Measurements from ENCODE around the gene CHAMP1.

The CHAMP1 gene

DNA sequence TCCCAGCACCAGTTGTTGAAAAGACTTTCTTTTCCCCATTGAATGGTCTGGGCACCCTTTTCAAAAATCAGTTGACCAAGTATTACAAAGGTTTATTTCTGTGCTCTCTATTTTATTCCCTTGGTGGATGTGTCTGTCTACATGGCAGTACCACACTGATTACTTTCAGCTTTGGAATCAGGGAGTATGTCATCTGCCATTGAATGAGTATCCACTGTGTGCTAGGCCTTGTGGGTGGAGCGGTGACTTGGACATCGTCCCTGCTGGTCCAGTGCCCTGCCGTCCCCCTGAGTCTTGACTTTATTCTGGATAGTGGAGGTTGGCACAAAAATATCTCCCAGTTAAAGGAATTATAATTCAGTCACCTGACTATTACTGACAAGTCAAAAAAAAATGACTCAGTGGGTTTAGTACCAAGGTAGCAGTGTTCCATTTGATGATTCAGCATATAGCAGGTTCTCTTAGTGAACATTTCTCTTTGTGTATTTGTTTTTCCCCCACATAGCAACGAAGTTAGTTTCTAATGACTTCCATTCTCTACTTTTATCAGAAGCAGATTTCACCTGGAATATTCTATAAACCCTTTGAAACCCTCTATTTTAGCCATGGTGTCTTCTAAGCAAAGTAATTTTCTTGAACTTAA is 29.0 kb upstream of the CHAMP1 start:
- no peak overlapping the region for H3K27ac ChIP-seq
- TF ChIP-seq ZFX (IDR thresholded peaks at IDR 0.05) (no peak), CTCF (conservative IDR thresholded peaks at IDR 0.05) (no peak)

GRCh38 chr13:114286808-114287207 is 27.5 kb upstream of the CHAMP1 start:
- no peak overlapping the region for H3K27ac ChIP-seq
- TF ChIP-seq CTCF (conservative IDR thresholded peaks at IDR 0.05) = no peak
- TF ChIP-seq ZFX (IDR thresholded peaks at IDR 0.05) = no peak

DNA sequence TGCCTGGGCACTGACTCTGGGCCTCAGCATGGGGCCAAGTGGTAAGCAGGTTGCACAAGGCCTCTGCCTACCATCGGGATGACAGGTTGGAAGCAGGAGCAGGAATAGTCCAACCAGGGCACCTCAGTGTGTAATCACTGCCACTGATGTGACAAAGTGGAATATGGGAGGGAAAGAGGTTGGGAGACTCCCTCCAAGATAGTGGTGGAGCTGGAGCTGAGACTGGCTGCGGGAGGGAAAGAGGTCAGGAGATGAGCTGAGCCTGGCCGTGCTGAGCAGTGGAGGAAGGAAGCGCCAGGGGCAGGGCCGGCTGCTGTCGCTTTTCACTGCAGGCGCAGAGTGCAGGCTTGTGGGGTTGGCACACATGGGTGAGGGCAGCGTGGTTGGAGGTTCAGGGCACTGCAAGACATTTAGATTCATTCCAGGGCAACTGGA is 26.1 kb upstream of the CHAMP1 start:
- no peak overlapping the region for H3K27ac ChIP-seq
- TF ChIP-seq ZFX (IDR thresholded peaks at IDR 0.05) (no peak), CTCF (conservative IDR thresholded peaks at IDR 0.05) (no peak)

DNA sequence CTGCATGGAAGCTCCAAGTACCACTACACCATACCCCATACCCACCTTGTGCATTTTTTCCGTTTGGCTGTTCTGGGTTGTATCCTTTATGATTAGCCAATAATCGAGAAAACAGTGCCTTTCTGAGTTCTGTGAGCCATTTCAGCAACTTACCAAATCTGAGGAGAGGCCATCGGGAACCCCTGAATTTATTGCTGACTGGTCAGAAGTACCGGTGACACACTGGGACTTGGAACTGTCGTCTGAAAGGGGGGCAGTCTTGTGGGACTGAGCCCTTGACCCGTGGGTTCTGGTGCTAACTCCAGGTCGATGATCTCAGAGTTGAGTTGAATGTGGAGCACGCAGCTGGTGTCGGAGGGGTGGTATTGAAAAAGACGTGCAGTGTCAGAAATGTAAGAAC is 17.9 kb upstream of the CHAMP1 start:
- H3K27ac ChIP-seq = no peak overlapping the region
- TF ChIP-seq ZFX (IDR thresholded peaks at IDR 0.05) (no peak), CTCF (conservative IDR thresholded peaks at IDR 0.05) (no peak)

GRCh38 chr13:114296902-114297301 is 17.4 kb upstream of the CHAMP1 start:
- H3K27ac ChIP-seq = no peak overlapping the region
- TF ChIP-seq CTCF (conservative IDR thresholded peaks at IDR 0.05) (no peak), ZFX (IDR thresholded peaks at IDR 0.05) (no peak)

DNA sequence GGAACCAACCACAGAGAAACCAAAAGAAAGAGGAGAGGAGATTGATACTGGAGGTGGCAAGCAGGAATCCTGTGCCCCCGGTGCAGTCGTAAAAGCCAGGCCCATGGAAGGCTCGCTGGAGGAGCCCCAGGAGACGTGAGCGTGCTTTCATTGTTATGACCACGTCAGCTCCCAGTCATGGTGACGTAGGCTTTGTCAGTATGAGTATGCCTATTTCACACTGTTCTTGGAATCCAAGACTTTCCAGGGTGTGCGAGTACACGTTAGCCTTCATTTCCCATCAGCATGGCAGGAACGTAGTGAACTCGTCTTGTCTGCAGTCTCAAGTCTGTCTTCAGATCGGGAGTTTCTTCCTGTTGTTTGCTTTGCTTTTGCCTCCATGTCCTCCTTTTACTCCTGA is 15.4 kb upstream of the CHAMP1 start:
- no peak overlapping the region for H3K27ac ChIP-seq
- TF ChIP-seq ZFX (IDR thresholded peaks at IDR 0.05) (no peak), CTCF (conservative IDR thresholded peaks at IDR 0.05) (no peak)

- no peak overlapping the region for H3K27ac ChIP-seq
- TF ChIP-seq CTCF (conservative IDR thresholded peaks at IDR 0.05) = no peak
- no peak for TF ChIP-seq ZFX (IDR thresholded peaks at IDR 0.05)
Observed at GRCh38 chr13:114299604-114300305, 14.5 kb upstream of the CHAMP1 start.

Data from C4-2B (cell line).